ENCODE data around the gene ANAPC7. TPM values are rescaled to one million over a fixed set of nuclear protein-coding genes. Genes with fewer than 3 reads are reported as not detected.

The ANAPC7 gene
- total and polyA plus RNA-seq, 9 of the 15 experiments (the other 6 are each of a cell fraction or from before 2014, with no cell fraction given), result 46.7 to 158 (median 109) TPM

GRCh38 chr12:110354172-110354780 lies 49.2 kb downstream of the ANAPC7 start (continued):
- TF ChIP-seq AFF1 (IDR thresholded peaks at IDR 0.05; ENCODE audit: low read depth in 1 of 2, partially characterized antibody in 2 of 2) (peak in 1 of 2 experiments; percentile 41), ZNF232 (CRISPR knock-in tag; IDR thresholded peaks at IDR 0.05) (no peak), PHB2 (IDR thresholded peaks at IDR 0.05; ENCODE audit: low read depth) (peak; percentile 90; the same call in 1 of the 2 replicates), ZNF778 (CRISPR knock-in tag; IDR thresholded peaks at IDR 0.05) (no peak), GABPA (tag; conservative IDR thresholded peaks at IDR 0.05; ENCODE audit: low read depth) (peak; percentile 46; the same call in 1 of the 2 replicates), E2F3 (CRISPR knock-in tag; IDR thresholded peaks at IDR 0.05) (no peak), IRF9 (tag; IDR thresholded peaks at IDR 0.05) (0 out of 2 replicates have a peak, but pooled peaks have one; percentile 18), RBM14 (IDR thresholded peaks at IDR 0.05; ENCODE audit: borderline replicate concordance, insufficient read depth, low read depth, low read length) (no peak), CEBPZ (IDR thresholded peaks at IDR 0.05; ENCODE audit: borderline replicate concordance, low read depth, low read length) (no peak), E2F6 (IDR thresholded peaks at IDR 0.05; ENCODE audit: borderline replicate concordance in 1 of 2, extremely low read depth in 1 of 2, insufficient read depth in 1 of 2, insufficient read length in 1 of 2, low read depth in 1 of 2, low read length in 1 of 2, poor library complexity in 1 of 2, severe bottlenecking in 1 of 2) (no peak), SIN3A (IDR thresholded peaks at IDR 0.05; ENCODE audit: borderline replicate concordance in 2 of 2, control insufficient read depth in 1 of 2, low read depth in 2 of 2, low read length in 2 of 2) (no peak), MEF2A (IDR thresholded peaks at IDR 0.05; ENCODE audit: control insufficient read depth, low read depth, low read length) (peak; percentile 55; the same call in 1 of the 2 replicates), EP300 (IDR thresholded peaks at IDR 0.05; ENCODE audit: low read length) (peak; percentile 92), TAF1 (IDR thresholded peaks at IDR 0.05; ENCODE audit: control insufficient read depth, extremely low read depth, insufficient read depth, low read length, severe bottlenecking) (peak; percentile 37), MTA2 (IDR thresholded peaks at IDR 0.05; ENCODE audit: low read depth) (peak; percentile 93), CBFA2T3 (IDR thresholded peaks at IDR 0.05) (peak; percentile 99), NFYB (IDR thresholded peaks at IDR 0.05; ENCODE audit: extremely low read depth, insufficient read length) (no peak)
